HG03575 (cell line): ENCODE measurements around the gene LMOD1.

ENCODE experiments used
- ATAC-seq: cut with Tn5 transposase; IDR thresholded peaks from one replicate; pipeline ENCODE4 v1.9.1; 2021; ENCODE audit not compliant: unreplicated experiment, insufficient number of reproducible peaks, low FRiP score; ENCODE audit errors: extremely low read depth

The LMOD1 gene

DNA sequence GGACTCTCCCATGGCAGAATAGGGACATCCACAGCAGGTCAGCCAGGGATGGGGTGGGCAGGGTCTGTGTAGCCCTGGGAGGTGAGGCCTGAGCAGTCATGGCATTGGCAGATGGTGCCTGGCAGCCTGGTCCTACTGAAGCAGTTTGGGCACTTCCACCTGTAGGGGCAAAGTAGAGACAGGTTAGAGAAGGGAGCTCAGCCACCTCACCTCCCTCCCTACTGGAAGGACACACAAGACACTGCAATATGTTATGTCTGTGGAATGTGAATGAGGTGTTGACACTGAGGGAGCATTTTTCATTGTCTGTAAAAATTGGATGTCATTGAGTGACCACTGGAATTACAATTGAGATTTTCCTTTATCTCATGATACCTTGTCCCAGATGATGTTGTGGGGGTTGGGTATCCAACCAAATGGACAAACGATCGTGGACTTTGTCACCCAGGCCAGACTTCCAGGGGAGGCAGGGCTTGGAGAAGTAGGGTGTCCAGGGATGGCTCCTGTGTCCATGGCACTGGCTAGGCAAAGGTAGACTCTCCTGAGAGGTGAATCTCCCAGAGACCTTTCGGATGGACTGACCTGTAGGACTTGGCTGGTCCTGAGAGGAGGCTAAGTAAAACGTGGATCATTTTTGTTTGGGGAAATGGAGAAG is 48.0 kb downstream of the LMOD1 start:
- ATAC-seq = no peak

DNA sequence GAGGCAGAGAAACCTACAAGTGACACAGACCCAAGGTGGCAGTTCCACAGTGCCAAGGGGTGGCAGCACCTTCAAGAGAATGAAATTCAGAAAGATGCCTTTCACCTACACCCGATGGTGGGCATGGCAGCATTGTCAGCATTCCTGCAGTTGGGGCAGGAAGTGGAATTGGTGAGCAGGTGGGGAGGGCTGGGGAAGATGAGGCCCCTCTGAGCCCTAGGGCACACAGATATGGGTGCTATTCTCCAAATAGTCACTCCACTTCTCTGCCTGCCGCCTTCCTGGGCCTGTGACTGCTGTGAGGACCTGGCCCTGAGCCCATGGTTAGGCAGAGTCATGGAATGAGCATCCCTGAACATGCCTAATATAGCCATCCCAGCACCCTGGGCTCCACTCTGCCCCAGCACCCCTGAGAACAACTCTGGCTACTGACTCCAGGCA is 49.4 kb downstream of the LMOD1 start:
- ATAC-seq = no peak

- no peak for ATAC-seq
These were observed 50.2 kb downstream of the LMOD1 start for GRCh38 chr1:201895913-201896807.

- ATAC-seq = no peak
These were observed 51.2 kb downstream of the LMOD1 start for GRCh38 chr1:201895120-201895665.

GRCh38 chr1:201894343-201895119 is 51.8 kb downstream of the LMOD1 start:
- no peak for ATAC-seq

- no peak for ATAC-seq
These were observed 52.9 kb downstream of the LMOD1 start for GRCh38 chr1:201893431-201893830.

- no peak for ATAC-seq
These were observed 54.1 kb downstream of the LMOD1 start for GRCh38 chr1:201892211-201892610.

GRCh38 chr1:201891451-201892045 is 54.8 kb downstream of the LMOD1 start:
- ATAC-seq = no peak

DNA sequence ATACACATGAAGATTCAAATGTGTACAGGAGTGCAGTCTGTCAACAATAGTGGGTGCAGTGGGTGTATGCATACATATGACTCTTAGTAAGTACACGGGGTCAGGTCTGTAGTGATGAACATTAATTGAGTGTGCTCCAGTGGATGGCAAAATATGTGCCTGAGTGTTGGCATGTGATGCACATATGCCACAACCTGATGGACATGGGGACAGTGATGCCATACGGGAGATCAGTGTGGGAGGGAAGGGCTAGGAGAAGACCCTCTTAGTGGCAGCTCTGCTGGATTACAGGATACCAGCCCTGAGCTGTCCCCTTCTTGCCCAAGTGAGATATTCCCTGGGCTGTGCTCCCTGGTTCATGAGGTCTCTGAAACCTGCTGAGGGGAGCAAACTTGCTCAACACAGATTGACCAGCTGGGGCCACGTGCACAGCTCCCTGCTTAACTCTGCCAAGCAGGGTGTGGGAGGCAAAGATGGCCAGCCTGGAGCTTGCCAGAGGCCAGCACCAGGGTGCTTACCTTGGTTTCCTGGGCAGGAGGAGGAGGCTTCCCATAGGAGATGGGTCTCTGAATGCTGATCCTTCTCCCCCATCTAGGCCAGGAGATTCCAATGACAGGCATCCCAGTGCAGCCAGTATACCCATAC is 55.4 kb downstream of the LMOD1 start:
- no peak for ATAC-seq

- no peak for ATAC-seq
These were observed 56.1 kb downstream of the LMOD1 start for GRCh38 chr1:201890223-201890622.

- no peak for ATAC-seq
These were observed 57.0 kb downstream of the LMOD1 start for GRCh38 chr1:201889090-201889968.

GRCh38 chr1:201888282-201889089 is 57.9 kb downstream of the LMOD1 start, which contains the start of gene SHISA4:
SHISA4 (plus strand) TSS chr1:201888898; CDS start chr1:201888995, 97 bp downstream.
- ATAC-seq = no peak

DNA sequence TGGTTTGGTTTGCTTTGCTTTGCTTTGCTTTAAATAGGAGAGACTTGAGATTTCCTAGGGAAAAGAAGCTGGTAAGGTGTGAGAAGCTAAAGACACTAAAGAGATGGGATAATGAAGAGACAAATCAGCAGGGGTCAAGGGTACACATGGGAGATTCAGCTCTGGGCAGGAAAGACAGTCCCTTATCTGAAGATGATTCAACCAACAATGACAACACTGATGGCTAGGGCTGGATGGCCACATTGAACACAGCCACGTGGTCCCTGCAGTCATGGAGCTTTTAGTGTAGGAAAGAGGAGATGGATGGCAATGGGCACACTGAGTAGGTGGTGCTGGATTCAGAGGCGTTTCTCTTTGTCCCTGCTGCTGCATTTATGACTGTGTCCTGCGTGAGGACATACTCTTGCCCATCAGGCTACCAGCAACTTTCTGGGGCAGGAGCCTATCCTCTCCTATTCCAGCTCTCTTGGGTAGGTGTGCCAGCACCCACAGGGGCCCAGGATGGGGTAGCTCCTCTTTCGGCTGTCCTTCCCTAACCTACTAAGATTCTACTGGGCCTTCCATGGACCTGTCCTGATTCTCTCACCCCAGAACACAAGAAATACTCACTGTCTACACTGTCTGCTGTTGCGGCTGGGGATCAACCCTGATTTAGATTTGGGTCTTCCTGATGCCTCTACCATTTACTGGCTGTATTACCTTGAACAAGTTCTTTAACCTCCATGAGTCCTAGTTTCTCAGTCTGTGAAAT is 59.1 kb downstream of the LMOD1 start:
- ATAC-seq = no peak

DNA sequence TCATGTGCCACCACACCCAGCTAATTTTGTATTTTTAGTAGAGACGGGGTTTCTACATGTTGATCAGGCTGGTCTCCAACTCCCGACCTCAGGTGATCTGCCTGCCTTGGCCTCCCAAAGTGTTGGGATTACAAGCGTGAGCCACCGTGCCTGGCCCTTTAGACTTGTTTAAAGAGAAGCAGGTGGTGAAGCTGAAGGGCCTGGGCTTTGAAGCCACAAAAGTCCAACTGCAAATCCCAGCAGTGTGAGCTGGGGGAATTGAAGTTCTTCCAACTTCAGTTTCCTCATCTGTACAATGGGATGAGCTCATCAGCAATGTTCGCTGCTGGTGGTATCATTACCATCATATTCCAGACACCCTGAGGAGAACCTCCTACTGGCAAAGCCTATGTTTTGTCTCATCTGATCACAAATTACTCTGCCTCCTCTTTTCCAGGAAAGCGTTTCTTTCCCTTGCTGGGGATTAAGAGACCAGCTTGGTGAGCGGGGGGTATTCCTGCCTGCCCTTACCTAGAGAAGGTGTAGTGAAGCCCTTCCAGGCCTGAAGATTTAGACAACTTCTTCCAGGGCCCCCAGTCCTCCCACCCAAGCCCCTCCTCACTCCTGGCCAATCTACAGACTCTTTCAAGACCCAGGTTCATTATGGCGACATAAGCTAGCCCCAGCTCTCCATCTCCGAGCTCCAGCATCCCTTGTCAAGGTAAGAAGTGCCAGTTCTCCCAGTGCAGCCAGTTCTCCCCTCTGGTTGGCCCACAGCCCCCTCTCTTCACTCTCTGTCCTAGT is 60.1 kb downstream of the LMOD1 start:
- ATAC-seq = no peak

- no peak for ATAC-seq
These were observed 60.7 kb downstream of the LMOD1 start for GRCh38 chr1:201885531-201886075.
